ENCODE data around the gene GK2.

GRCh38 chr4:79404666-79405065 lies 3.4 kb downstream of the GK2 start:
- TF ChIP-seq CTCF (IDR thresholded peaks at IDR 0.05) (no peak), POLR2AphosphoS5 (IDR thresholded peaks at IDR 0.05) (no peak), POLR2A (IDR thresholded peaks at IDR 0.05) (no peak)

Measured in breast epithelium (tissue), 3 donors.